HL-60 (cell line): ENCODE data around the gene TRIM44.

Experiments
- GABPA ChIP-seq: IDR thresholded peaks from 2 replicates; pipeline ENCODE4 v1.6.1; 2012; ENCODE audit warnings: low read depth
- POLR2AphosphoS5 ChIP-seq: IDR thresholded peaks from 2 replicates; pipeline ENCODE4 v1.6.1; 2012; ENCODE audit warnings: low read depth
- TF ChIP-seq, protein P1 (sequence below): IDR thresholded peaks from one replicate; pipeline ENCODE4 v1.5.1; 2011; ENCODE audit warnings: low read length, control low read depth, inconsistent platforms; ENCODE audit not compliant: insufficient read depth
- TF ChIP-seq, protein P2 (sequence below): IDR thresholded peaks from 2 replicates; pipeline ENCODE4 v1.6.1; 2012; ENCODE audit warnings: low read depth; ENCODE audit not compliant: insufficient replicate concordance

DNA sequence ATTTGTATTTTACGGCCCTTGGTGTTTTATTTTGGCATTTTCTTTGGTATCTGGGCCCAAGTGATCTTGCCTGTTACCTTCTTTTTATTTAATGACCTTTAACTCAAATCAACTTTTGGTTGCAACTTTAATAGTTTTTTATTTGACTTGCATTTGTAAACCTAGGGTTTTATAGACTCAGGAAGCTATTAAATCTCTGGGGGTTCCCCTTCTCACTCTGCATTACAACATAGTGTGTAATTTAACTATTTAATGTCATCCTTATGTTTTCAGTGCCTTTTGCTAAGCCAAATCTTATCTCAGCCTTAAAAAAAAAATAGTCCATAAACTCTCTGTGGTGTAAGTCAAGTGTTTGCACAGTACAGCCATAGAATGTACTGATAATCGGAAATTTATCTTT lies 41.0 kb upstream of the TRIM44 start:
- TF ChIP-seq, protein P1, sequence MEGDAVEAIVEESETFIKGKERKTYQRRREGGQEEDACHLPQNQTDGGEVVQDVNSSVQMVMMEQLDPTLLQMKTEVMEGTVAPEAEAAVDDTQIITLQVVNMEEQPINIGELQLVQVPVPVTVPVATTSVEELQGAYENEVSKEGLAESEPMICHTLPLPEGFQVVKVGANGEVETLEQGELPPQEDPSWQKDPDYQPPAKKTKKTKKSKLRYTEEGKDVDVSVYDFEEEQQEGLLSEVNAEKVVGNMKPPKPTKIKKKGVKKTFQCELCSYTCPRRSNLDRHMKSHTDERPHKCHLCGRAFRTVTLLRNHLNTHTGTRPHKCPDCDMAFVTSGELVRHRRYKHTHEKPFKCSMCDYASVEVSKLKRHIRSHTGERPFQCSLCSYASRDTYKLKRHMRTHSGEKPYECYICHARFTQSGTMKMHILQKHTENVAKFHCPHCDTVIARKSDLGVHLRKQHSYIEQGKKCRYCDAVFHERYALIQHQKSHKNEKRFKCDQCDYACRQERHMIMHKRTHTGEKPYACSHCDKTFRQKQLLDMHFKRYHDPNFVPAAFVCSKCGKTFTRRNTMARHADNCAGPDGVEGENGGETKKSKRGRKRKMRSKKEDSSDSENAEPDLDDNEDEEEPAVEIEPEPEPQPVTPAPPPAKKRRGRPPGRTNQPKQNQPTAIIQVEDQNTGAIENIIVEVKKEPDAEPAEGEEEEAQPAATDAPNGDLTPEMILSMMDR: no peak
- TF ChIP-seq GABPA (no peak), POLR2AphosphoS5 (no peak)
- TF ChIP-seq, protein P2, sequence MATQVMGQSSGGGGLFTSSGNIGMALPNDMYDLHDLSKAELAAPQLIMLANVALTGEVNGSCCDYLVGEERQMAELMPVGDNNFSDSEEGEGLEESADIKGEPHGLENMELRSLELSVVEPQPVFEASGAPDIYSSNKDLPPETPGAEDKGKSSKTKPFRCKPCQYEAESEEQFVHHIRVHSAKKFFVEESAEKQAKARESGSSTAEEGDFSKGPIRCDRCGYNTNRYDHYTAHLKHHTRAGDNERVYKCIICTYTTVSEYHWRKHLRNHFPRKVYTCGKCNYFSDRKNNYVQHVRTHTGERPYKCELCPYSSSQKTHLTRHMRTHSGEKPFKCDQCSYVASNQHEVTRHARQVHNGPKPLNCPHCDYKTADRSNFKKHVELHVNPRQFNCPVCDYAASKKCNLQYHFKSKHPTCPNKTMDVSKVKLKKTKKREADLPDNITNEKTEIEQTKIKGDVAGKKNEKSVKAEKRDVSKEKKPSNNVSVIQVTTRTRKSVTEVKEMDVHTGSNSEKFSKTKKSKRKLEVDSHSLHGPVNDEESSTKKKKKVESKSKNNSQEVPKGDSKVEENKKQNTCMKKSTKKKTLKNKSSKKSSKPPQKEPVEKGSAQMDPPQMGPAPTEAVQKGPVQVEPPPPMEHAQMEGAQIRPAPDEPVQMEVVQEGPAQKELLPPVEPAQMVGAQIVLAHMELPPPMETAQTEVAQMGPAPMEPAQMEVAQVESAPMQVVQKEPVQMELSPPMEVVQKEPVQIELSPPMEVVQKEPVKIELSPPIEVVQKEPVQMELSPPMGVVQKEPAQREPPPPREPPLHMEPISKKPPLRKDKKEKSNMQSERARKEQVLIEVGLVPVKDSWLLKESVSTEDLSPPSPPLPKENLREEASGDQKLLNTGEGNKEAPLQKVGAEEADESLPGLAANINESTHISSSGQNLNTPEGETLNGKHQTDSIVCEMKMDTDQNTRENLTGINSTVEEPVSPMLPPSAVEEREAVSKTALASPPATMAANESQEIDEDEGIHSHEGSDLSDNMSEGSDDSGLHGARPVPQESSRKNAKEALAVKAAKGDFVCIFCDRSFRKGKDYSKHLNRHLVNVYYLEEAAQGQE: no peak
